Thyroid gland (tissue), 4 donors: ENCODE results near the gene FRYL. TPM values are rescaled to one million over a fixed set of nuclear protein-coding genes. Genes with fewer than 3 reads are reported as not detected.

Source experiments
- DNase-seq, 2 donors: peaks; one replicate each; pipeline ENCODE4 v3.0.0-alpha.2; 2019
- H3K27ac ChIP-seq, 3 donors: fragments of 200-600 bp; sonication (generic); 1 replicate in 2 of 3; 2 replicates in 1 of 3; pipeline ENCODE4 v1.5.1; 2016 to 2019; ENCODE audit warnings: mild to moderate bottlenecking in 1 of 3, moderate library complexity in 1 of 3
- H3K27me3 ChIP-seq: fragments of 200-600 bp; sonication (generic); one replicate; pipeline ENCODE4 v1.5.1; 2019
- H3K36me3 ChIP-seq, 2 donors: fragments of 200-600 bp; sonication (generic); one replicate each; pipeline ENCODE4 v1.5.1; 2016 to 2019
- H3K4me1 ChIP-seq, 2 donors: fragments of 200-600 bp; sonication (generic); one replicate each; pipeline ENCODE4 v1.5.1; 2017 to 2019
- H3K4me3 ChIP-seq, 3 donors: fragments of 200-600 bp; sonication (generic); replicated peaks in 1 of 3; 1 replicate in 2 of 3; 2 replicates in 1 of 3; pipeline ENCODE4 v1.5.1; 2016; ENCODE audit warnings: mild to moderate bottlenecking in 1 of 3
- H3K9me3 ChIP-seq: fragments of 200-600 bp; sonication (generic); one replicate; pipeline ENCODE4 v1.5.1; 2017
- CTCF ChIP-seq, 6 experiments: fragments of 200-600 bp in 3 of 6; fragments of 450-650 bp in 3 of 6; sonication (generic) in 3 of 6; IDR thresholded peaks; one replicate each; pipeline ENCODE4 v1.5.1; 2016 to 2019; ENCODE audit warnings: antibody characterized with exemption in 6 of 6, mild to moderate bottlenecking in 2 of 6, inconsistent platforms in 1 of 6, moderate library complexity in 1 of 6
- POLR2A ChIP-seq, 2 donors: fragments of 450-650 bp; IDR thresholded peaks; one replicate each; pipeline ENCODE4 v1.6.1; 2017; ENCODE audit warnings: antibody characterized with exemption in 2 of 2, mild to moderate bottlenecking in 2 of 2, moderate library complexity in 1 of 2
- WGBS, 2 donors: methylation state at CpG; one replicate each; pipeline ENCODE4 v1.1.5; 2017; 5-methylcytosine and 5-hydroxymethylcytosine counted together
- intact Hi-C: fragments of 100-400 bp; cut with DNase I; formaldehyde crosslinking; loops from one replicate; pipeline ENCODE4 v1.15.1; 2023
- total RNA-seq, 4 donors: library from RNA; depleted of rRNA; stranded (reverse); fragments of >200 nt; gene quantifications; one replicate each; pipeline ENCODE4 v1.2.3, GENCODE V29; 2016

Gene FRYL
- total RNA-seq, 4 donors from 2014 or later = 48.7 to 90.4 (median 67.8) TPM

GRCh38 chr4:48604527-48604926, 175.6 kb downstream of the FRYL start:
- no peak overlapping the region for H3K4me3 ChIP-seq
- H3K36me3 ChIP-seq = no peaks in the 10 kb centered on the region
- H3K4me1 ChIP-seq = no peaks in the 10 kb centered on the region
- no peaks in the 10 kb centered on the region for H3K9me3 ChIP-seq
- intact Hi-C loops = no loop called here
- no peak for DNase-seq
- no peak overlapping the region for H3K27ac ChIP-seq
- 91 to 93% methylated on average over 4 of the region's 4 CpGs for WGBS, 2 donors
- H3K27me3 ChIP-seq = no peaks in the 10 kb centered on the region
- TF ChIP-seq CTCF (IDR thresholded peaks at IDR 0.05) (no peak), POLR2A (IDR thresholded peaks at IDR 0.05) (no peak)

GRCh38 chr4:48604041-48604440, 176.0 kb downstream of the FRYL start:
- Histone ChIP-seq H3K27ac (no peak overlapping the region), H3K4me3 (no peak overlapping the region), H3K4me1 (no peaks in the 10 kb centered on the region), H3K36me3 (no peaks in the 10 kb centered on the region), H3K9me3 (no peaks in the 10 kb centered on the region), H3K27me3 (no peaks in the 10 kb centered on the region)
- no peak for DNase-seq
- intact Hi-C loops = no loop called here
- WGBS, 2 donors = 98 to 100% methylated on average over 1 of the region's 1 CpG
- TF ChIP-seq CTCF (IDR thresholded peaks at IDR 0.05) (no peak), POLR2A (IDR thresholded peaks at IDR 0.05) (no peak)

- Histone ChIP-seq H3K27ac (no peak overlapping the region), H3K27me3 (no peaks in the 10 kb centered on the region), H3K9me3 (no peaks in the 10 kb centered on the region), H3K36me3 (no peaks in the 10 kb centered on the region), H3K4me3 (no peak overlapping the region), H3K4me1 (no peaks in the 10 kb centered on the region)
- 97 to 100% methylated on average over 3 of the region's 3 CpGs for WGBS, 2 donors
- no peak for TF ChIP-seq POLR2A (IDR thresholded peaks at IDR 0.05)
- no peak for TF ChIP-seq CTCF (IDR thresholded peaks at IDR 0.05)
- no peak for DNase-seq
- intact Hi-C loops = no loop called here
These were observed 176.6 kb downstream of the FRYL start for GRCh38 chr4:48603366-48604003.

GRCh38 chr4:48602763-48603162, 177.3 kb downstream of the FRYL start:
- TF ChIP-seq CTCF (IDR thresholded peaks at IDR 0.05) = no peak
- no peak for TF ChIP-seq POLR2A (IDR thresholded peaks at IDR 0.05)
- H3K27ac ChIP-seq = no peak overlapping the region
- DNase-seq = no peak
- no peaks in the 10 kb centered on the region for H3K36me3 ChIP-seq
- H3K4me1 ChIP-seq = no peaks in the 10 kb centered on the region
- H3K27me3 ChIP-seq = no peaks in the 10 kb centered on the region
- no peak overlapping the region for H3K4me3 ChIP-seq
- H3K9me3 ChIP-seq = no peaks in the 10 kb centered on the region
- intact Hi-C loops = no loop called here
- 93 to 94% methylated on average over 4 of the region's 4 CpGs for WGBS, 2 donors

GRCh38 chr4:48602222-48602621, 177.9 kb downstream of the FRYL start:
- no peaks in the 10 kb centered on the region for H3K4me1 ChIP-seq
- TF ChIP-seq CTCF (IDR thresholded peaks at IDR 0.05) = no peak
- no peak overlapping the region for H3K27ac ChIP-seq
- H3K36me3 ChIP-seq = no peaks in the 10 kb centered on the region
- H3K9me3 ChIP-seq = no peaks in the 10 kb centered on the region
- 84 to 88% methylated on average over 3 of the region's 3 CpGs for WGBS, 2 donors
- DNase-seq = no peak
- H3K4me3 ChIP-seq = no peak overlapping the region
- H3K27me3 ChIP-seq = no peaks in the 10 kb centered on the region
- intact Hi-C loops = no loop called here
